GM12878 (cell line): ENCODE results near the gene BECN2. TPM values are rescaled to one million over a fixed set of nuclear protein-coding genes. Genes with fewer than 3 reads are reported as not detected.

Experiments
- ATAC-seq: fragments of 200-7000 bp; cut with Tn5 transposase; 3 replicates; pipeline ENCODE4 v1.9.1; 2020; ENCODE audit warnings: mild to moderate bottlenecking, moderate library complexity
- BruUV-seq: library from RNA; stranded (reverse); fragments of 400-500 nt; replicated peaks from 2 replicates; lab custom pipeline; 2021; lab: Mats Ljungman, UMichigan
- CTCF ChIA-PET: fragments of 300-600 bp; sonication (Branson Sonifier 250); formaldehyde crosslinking; extraction: SDS; loops from one replicate; lab custom pipeline; 2021; ENCODE audit warnings: inconsistent platforms; lab: Yijun Ruan, JAX
- POLR2A ChIA-PET: fragments of 350-600 bp; formaldehyde crosslinking; extraction: SDS; loops from one replicate; lab custom pipeline; 2021; ENCODE audit warnings: inconsistent platforms; lab: Charles Lee
- RAD21 ChIA-PET: fragments of 300-600 bp; sonication (Branson Sonifier 250); formaldehyde crosslinking; loops from one replicate; lab custom pipeline; 2023; ENCODE audit warnings: antibody characterized with exemption; ENCODE audit not compliant: unreplicated experiment; lab: Charles Lee
- SMC1A ChIA-PET: fragments of 300-600 bp; sonication (Branson Sonifier 250); formaldehyde crosslinking; loops from one replicate; lab custom pipeline; 2023; ENCODE audit not compliant: unreplicated experiment, uncharacterized antibody; lab: Charles Lee
- DNase-seq: peaks from one replicate; pipeline ENCODE4 v3.0.0-alpha.2; 2011; ENCODE audit warnings: low read depth, low spot score
- FAIRE-seq: peaks from 3 replicates; lab custom pipeline; 2011; peaks lifted over from hg19 to GRCh38; lab: Jason Lieb, UNC
- H2AFZ ChIP-seq: 2 replicates; pipeline ENCODE4 v1.6.0; 2011; ENCODE audit warnings: low read depth, low read length, control low read depth; ENCODE audit not compliant: control insufficient read depth
- H3K27ac ChIP-seq: 2 replicates; pipeline ENCODE4 v1.5.1; 2011; ENCODE audit warnings: control low read depth; ENCODE audit not compliant: control insufficient read depth, insufficient read depth
- H3K27me3 ChIP-seq, 2 experiments: replicated peaks in 1 of 2; 2 replicates each; pipeline versions ENCODE4 v1.6.0 to v1.6.1; 2011; ENCODE audit warnings: low read length in 1 of 2; ENCODE audit not compliant: control insufficient read depth in 2 of 2, insufficient read depth in 2 of 2
- H3K36me3 ChIP-seq, 2 experiments: 2 replicates each; pipeline ENCODE4 v1.5.1; 2011; ENCODE audit warnings: low read length in 1 of 2; ENCODE audit not compliant: control insufficient read depth in 2 of 2, insufficient read depth in 2 of 2
- H3K4me1 ChIP-seq: 2 replicates; pipeline ENCODE4 v1.6.1; 2011; ENCODE audit warnings: mild to moderate bottlenecking, low read length, moderate library complexity, mixed read lengths; ENCODE audit not compliant: control insufficient read depth, insufficient read depth
- H3K4me2 ChIP-seq: 2 replicates; pipeline ENCODE4 v1.6.0; 2011; ENCODE audit warnings: control low read depth; ENCODE audit not compliant: control insufficient read depth, insufficient read depth
- H3K4me3 ChIP-seq: fragments of 200-600 bp; sonication (generic); 2 replicates; pipeline ENCODE4 v1.5.1; 2016
- H3K79me2 ChIP-seq: 2 replicates; pipeline ENCODE4 v1.6.0; 2011; ENCODE audit warnings: low read length; ENCODE audit not compliant: control insufficient read depth, insufficient read depth
- H3K9ac ChIP-seq: 2 replicates; pipeline ENCODE4 v1.8.0; 2011; ENCODE audit warnings: low read length, control low read depth, mixed read lengths; ENCODE audit not compliant: control insufficient read depth, insufficient read depth
- H3K9me3 ChIP-seq: replicated peaks from 3 replicates; pipeline ENCODE4 v1.5.1; 2011; ENCODE audit warnings: mild to moderate bottlenecking, low read length; ENCODE audit not compliant: control insufficient read depth, insufficient read depth
- H4K20me1 ChIP-seq: 2 replicates; pipeline ENCODE4 v1.6.0; 2011; ENCODE audit not compliant: control insufficient read depth, insufficient read depth
- PAX5 ChIP-seq: IDR thresholded peaks from 2 replicates; pipeline ENCODE4 v1.6.1; 2011; ENCODE audit warnings: low read depth, low read length, borderline replicate concordance
- SUZ12 ChIP-seq: fragments of 200-600 bp; sonication (generic); IDR thresholded peaks from one replicate; pipeline ENCODE4 v1.6.1; 2018; ENCODE audit warnings: antibody characterized with exemption, mild to moderate bottlenecking; ENCODE audit not compliant: unreplicated experiment
- TCF3 ChIP-seq: IDR thresholded peaks from 2 replicates; pipeline ENCODE4 v1.6.1; 2012; ENCODE audit warnings: low read depth, mild to moderate bottlenecking, low read length, borderline replicate concordance; ENCODE audit not compliant: insufficient read depth
- YY1 ChIP-seq: IDR thresholded peaks from 2 replicates; pipeline ENCODE4 v1.6.1; 2011; ENCODE audit warnings: low read depth, mild to moderate bottlenecking, low read length
- ZNF24 ChIP-seq: fragments of 450-650 bp; IDR thresholded peaks from 2 replicates; pipeline ENCODE4 v1.6.1; 2017; ENCODE audit warnings: antibody characterized with exemption, mild to moderate bottlenecking
- ZNF384 ChIP-seq: IDR thresholded peaks from 2 replicates; pipeline ENCODE4 v1.6.1; 2012; ENCODE audit warnings: low read depth, mild to moderate bottlenecking, low read length, improper control_type of control experiment, borderline replicate concordance
- WGBS: methylation state at CpG from one replicate; pipeline ENCODE4 v1.1.6; 2016; ENCODE audit warnings: low lambda C conversion rate; ENCODE audit not compliant: insufficient replicate concordance, insufficient coverage; ENCODE audit errors: missing lambda C conversion rate; 5-methylcytosine and 5-hydroxymethylcytosine counted together
- in situ Hi-C: fragments of 300-500 bp; cut with MboI; formaldehyde crosslinking; loops from 9 replicates; pipeline ENCODE4 v1.14.3; 2018; ENCODE audit warnings: mixed read lengths
- intact Hi-C: fragments of 100-400 bp; cut with micrococcal nuclease; formaldehyde crosslinking; loops from one replicate; pipeline ENCODE4 v1.14.2; 2022; ENCODE audit not compliant: unreplicated experiment
- polyA plus RNA-seq, 11 experiments: library from polyadenylated mRNA; depleted of rRNA in 4 of 11; unstranded in 6 of 11; stranded (reverse) in 5 of 11; fragments of >200 nt; fragmentation: Nextera tagmentation in 4 of 11; fragmentation: Illumina TruSeq in 1 of 11; extraction: Ambion mirVana in 4 of 11; extraction: Trizol in 1 of 11; gene quantifications; 1 replicate in 1 of 11; 2 replicates in 10 of 11; pipeline versions ENCODE4 v1.2.1 to v1.2.3, GENCODE V29; 2011 to 2016; ENCODE audit warnings: inconsistent platforms in 2 of 11, missing spikeins in 2 of 11, low read depth in 1 of 11
- total RNA-seq, 4 experiments: library from RNA; depleted of rRNA in 3 of 4; stranded (reverse); fragments of >200 nt in 3 of 4; fragmentation: Illumina TruSeq in 1 of 4; extraction: Trizol in 1 of 4; gene quantifications; 2 replicates each; pipeline versions ENCODE4 v1.2.1 to v1.2.3, GENCODE V29; 2013 to 2021
- TF ChIP-seq, protein P1 (sequence below): fragments of 450-650 bp; IDR thresholded peaks from 2 replicates; pipeline ENCODE4 v1.6.1; 2016; ENCODE audit warnings: mild to moderate bottlenecking, moderate library complexity, borderline replicate concordance
- TF ChIP-seq, protein P2 (sequence below): fragments of 450-650 bp; IDR thresholded peaks from 2 replicates; pipeline ENCODE4 v1.6.1; 2018; ENCODE audit warnings: mild to moderate bottlenecking, low read depth, moderate library complexity; ENCODE audit not compliant: partially characterized antibody

The BECN2 gene
- total and polyA plus RNA-seq, 10 of the 15 experiments (the other 5 are each of a cell fraction or from before 2014, with no cell fraction given) = not detected

DNA sequence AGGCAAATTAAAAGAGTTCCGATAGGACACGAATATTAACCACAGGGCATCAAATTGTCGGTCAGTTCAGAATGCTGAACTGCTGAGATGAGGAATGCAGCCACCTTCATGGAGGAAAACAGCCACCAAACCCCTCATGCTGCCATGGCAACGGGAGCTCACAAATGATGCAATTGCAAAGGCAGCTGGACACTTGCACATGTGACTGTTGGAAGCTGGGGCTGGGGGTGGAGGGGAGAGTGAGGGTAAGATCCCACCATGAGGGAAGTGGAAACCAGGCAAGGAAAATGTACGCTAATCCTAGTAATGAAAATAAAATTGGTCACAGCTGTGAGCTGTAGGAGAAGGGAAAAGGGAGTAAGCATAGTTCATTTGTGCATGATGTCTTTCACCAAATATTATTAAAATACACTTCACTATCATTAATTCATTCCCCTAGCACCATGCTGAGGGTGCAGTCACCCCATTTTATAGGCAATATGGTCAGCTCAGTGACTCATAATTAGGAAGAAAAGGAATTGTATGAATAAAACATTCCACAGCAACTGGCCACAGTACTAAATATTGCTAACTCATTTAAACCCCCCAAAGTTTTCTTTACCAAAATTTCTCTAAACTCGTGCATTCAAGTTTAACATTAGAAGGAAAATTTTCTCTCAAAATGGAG, 15.3 kb downstream of the BECN2 start:
- no peak overlapping the region for H3K27ac ChIP-seq
- BruUV-seq = no TSS peak
- CTCF ChIA-PET = no interaction called here
- FAIRE-seq = no peak
- no peak for TF ChIP-seq ZNF24
- no peak for TF ChIP-seq YY1
- TF ChIP-seq, protein P1, sequence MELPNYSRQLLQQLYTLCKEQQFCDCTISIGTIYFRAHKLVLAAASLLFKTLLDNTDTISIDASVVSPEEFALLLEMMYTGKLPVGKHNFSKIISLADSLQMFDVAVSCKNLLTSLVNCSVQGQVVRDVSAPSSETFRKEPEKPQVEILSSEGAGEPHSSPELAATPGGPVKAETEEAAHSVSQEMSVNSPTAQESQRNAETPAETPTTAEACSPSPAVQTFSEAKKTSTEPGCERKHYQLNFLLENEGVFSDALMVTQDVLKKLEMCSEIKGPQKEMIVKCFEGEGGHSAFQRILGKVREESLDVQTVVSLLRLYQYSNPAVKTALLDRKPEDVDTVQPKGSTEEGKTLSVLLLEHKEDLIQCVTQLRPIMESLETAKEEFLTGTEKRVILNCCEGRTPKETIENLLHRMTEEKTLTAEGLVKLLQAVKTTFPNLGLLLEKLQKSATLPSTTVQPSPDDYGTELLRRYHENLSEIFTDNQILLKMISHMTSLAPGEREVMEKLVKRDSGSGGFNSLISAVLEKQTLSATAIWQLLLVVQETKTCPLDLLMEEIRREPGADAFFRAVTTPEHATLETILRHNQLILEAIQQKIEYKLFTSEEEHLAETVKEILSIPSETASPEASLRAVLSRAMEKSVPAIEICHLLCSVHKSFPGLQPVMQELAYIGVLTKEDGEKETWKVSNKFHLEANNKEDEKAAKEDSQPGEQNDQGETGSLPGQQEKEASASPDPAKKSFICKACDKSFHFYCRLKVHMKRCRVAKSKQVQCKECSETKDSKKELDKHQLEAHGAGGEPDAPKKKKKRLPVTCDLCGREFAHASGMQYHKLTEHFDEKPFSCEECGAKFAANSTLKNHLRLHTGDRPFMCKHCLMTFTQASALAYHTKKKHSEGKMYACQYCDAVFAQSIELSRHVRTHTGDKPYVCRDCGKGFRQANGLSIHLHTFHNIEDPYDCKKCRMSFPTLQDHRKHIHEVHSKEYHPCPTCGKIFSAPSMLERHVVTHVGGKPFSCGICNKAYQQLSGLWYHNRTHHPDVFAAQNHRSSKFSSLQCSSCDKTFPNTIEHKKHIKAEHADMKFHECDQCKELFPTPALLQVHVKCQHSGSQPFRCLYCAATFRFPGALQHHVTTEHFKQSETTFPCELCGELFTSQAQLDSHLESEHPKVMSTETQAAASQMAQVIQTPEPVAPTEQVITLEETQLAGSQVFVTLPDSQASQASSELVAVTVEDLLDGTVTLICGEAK = no peak
- no peak for TF ChIP-seq SUZ12
- TF ChIP-seq TCF3 = no peak
- TF ChIP-seq, protein P2, sequence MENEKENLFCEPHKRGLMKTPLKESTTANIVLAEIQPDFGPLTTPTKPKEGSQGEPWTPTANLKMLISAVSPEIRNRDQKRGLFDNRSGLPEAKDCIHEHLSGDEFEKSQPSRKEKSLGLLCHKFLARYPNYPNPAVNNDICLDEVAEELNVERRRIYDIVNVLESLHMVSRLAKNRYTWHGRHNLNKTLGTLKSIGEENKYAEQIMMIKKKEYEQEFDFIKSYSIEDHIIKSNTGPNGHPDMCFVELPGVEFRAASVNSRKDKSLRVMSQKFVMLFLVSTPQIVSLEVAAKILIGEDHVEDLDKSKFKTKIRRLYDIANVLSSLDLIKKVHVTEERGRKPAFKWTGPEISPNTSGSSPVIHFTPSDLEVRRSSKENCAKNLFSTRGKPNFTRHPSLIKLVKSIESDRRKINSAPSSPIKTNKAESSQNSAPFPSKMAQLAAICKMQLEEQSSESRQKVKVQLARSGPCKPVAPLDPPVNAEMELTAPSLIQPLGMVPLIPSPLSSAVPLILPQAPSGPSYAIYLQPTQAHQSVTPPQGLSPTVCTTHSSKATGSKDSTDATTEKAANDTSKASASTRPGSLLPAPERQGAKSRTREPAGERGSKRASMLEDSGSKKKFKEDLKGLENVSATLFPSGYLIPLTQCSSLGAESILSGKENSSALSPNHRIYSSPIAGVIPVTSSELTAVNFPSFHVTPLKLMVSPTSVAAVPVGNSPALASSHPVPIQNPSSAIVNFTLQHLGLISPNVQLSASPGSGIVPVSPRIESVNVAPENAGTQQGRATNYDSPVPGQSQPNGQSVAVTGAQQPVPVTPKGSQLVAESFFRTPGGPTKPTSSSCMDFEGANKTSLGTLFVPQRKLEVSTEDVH = no peak
- TF ChIP-seq ZNF384 = no peak
- TF ChIP-seq PAX5 = no peak
- TF ChIP-seq, all 136 proteins: peak for 0
- under 1% methylated on average over 6 of the region's 6 CpGs for WGBS
- Histone ChIP-seq H3K4me3 (no peak overlapping the region), H3K36me3 (no peaks in the 10 kb centered on the region), H3K27me3 (no peaks in the 10 kb centered on the region), H3K79me2 (no peaks in the 10 kb centered on the region), H3K4me2 (no peak overlapping the region), H3K4me1 (no peaks in the 10 kb centered on the region), H4K20me1 (no peaks in the 10 kb centered on the region), H3K9ac (no peak overlapping the region), H3K9me3 (no peaks in the 10 kb centered on the region), H2AFZ (no peak overlapping the region)
- intact Hi-C loops = no loop called here
- ChIA-PET SMC1A (no interaction called here), POLR2A (no interaction called here), RAD21 (no interaction called here)
- in situ Hi-C loops = no loop called here
- no peak for ATAC-seq
- DNase-seq = no peak
